Measurements from ENCODE around the gene DDR2.

DDR2 gene

GRCh38 chr1:162672622-162673260 is 40.5 kb downstream of the DDR2 start:
- no peak for DNase-seq (ENCODE audit: low read depth in 2 of 2)

GRCh38 chr1:162674034-162674608 is 41.9 kb downstream of the DDR2 start:
- DNase-seq (ENCODE audit: low read depth in 2 of 2) = no peak

GRCh38 chr1:162676087-162676486 is 43.8 kb downstream of the DDR2 start:
- DNase-seq (ENCODE audit: low read depth in 2 of 2) = no peak

GRCh38 chr1:162676750-162677149 is 44.5 kb downstream of the DDR2 start:
- no peak for DNase-seq (ENCODE audit: low read depth in 2 of 2)

DNA sequence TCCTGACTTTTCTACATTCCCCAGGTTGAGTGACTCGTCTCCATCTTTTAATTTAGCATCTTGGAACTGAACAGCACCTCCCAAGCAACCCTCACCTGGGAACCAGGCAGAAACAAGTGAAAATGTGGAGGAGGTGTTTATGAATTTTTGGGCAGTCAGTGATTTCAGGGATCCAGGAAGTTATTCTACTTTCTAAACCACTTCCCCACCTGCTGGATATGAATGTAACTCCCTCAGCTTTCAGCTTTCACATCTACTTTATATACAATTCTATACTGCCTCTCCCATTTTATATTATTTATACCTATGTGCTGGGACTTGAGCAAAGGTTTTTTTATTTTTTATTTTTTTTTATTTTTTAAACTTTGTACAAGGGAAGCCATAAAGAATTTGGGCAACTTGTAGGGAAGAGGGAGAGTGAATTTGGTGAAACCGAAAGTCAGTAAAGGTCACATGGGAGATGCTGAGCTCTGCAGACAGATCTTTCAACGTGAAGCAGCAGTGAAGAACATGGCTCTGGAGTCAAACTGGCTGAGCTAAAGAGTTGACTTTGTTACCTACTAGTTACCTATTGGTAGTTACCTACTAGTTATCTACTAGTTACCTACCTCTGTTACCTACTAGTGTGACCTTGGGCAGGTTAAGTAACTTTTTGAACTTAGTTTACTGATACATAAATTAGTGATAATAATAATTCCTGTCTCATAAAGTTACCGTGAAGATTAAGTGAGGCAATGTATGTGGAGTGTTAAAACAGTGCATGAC is 45.5 kb downstream of the DDR2 start:
- DNase-seq (ENCODE audit: low read depth in 2 of 2) = no peak

- DNase-seq (ENCODE audit: low read depth in 2 of 2) = no peak
These were observed 46.2 kb downstream of the DDR2 start for GRCh38 chr1:162678439-162678838.

DNA sequence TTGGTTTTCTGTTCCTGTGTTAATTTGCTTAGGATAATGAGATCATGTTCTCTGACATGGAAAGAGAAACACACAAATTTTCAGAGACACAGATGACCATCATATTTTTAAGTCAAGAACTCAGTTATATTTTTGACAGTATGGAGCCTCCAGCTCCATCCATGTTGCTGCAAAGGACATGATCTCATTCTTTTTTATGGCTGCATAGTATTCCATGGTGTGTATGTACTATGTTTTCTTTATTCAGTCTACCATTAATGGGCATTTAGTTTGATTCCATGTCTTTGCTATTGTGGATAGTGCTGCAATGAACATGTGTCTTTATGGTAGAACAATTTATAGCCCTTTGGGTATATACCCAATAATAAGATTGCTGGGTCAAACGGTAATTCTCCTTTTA is 47.0 kb downstream of the DDR2 start:
- no peak for DNase-seq (ENCODE audit: low read depth in 2 of 2)

DNA sequence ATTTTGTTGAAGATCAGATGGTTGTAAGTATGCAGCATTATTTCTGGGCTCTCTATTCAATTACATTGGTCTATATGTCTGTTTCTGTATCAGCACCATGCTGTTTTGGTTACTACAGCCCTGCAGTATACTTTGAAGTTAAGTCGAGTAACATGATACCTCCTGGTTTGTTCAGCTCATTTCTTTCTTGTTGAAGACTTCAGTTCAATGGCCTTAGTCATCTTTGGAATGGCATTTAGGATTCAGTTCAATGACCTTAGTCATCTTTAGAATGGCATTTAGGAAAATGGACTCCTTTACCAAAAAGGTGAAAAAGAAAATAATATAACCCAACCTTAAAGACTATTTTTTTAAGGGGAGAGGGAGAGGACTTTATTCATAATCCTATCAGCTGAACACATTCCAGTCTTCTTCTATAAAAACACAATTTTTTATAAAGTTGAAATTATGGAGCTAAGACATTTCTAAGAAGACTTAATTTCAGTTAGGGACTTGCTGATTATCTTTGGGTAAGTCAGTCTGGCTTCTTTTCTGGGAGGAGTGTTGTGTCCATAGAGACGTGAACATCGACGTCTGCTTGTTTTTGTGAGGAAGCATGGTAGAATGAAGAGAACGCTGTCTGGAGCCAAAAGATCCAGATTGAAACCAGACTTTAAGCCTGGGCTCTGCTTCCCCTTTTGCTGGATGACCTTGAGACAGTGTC is 48.3 kb downstream of the DDR2 start:
- DNase-seq (ENCODE audit: low read depth in 2 of 2) = no peak

GRCh38 chr1:162681122-162681436 is 48.8 kb downstream of the DDR2 start:
- no peak for DNase-seq (ENCODE audit: low read depth in 2 of 2)

GRCh38 chr1:162682013-162682419 is 49.8 kb downstream of the DDR2 start:
- DNase-seq (ENCODE audit: low read depth in 2 of 2) = no peak

DNA sequence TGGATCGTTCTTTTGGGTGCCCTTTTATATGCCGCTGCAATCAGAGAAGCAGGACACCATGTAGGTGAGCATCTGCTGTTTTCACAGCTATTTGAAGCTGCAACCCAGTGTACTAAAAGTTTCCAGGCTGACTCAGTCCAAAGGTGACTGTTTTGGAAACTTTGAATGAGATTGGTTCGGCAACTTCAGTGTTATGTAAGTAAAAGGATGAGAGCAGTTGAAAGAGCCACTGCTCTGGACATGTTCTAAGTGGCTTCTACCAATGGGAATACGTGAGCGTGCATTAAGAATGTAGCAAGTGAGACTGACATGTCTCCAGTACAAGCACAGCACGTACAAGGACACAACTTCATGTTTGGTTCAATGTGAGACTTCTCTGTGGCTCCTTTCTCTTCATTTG is 55.6 kb downstream of the DDR2 start:
- no peak for DNase-seq (ENCODE audit: low read depth in 2 of 2)

DNA sequence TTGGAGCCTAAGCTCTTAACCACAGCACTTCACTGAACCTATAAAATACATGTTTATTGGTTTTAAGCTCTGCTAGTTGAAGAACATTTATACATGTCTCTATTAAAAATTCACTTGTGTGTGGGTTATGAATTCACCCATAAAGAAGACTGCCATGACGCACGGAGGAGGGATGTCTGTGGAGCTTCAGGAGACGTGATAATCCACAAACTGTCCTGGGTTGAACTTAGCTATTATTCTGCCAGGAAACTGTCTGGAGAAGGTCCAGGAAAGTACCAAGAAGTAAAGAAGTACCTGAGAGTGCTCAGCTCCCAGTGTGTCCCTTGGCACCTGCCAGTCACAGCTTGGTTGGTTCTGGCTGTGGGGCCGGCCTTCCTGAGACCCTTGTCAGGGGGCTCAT is 56.3 kb downstream of the DDR2 start:
- DNase-seq (ENCODE audit: low read depth in 2 of 2) = no peak

DNA sequence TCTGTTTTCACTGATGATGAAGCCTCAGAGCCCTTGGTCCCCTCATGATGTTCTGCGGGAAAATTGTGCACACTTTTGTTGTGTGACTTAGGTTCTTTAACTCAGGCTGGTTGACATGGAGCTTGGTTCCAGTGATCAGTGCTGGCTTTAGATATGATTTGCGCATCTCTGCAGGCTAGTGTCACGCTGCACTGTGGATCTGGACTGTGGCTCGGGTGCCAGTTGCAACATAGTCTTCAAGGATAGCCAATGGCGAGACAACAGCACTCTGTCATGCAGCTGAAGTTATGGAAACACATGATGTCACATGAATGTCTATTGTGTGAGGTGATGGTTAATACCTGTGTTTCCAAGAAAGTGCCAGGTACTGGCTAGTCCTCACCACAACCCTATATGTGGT is 56.7 kb downstream of the DDR2 start:
- DNase-seq (ENCODE audit: low read depth in 2 of 2) = no peak

DNA sequence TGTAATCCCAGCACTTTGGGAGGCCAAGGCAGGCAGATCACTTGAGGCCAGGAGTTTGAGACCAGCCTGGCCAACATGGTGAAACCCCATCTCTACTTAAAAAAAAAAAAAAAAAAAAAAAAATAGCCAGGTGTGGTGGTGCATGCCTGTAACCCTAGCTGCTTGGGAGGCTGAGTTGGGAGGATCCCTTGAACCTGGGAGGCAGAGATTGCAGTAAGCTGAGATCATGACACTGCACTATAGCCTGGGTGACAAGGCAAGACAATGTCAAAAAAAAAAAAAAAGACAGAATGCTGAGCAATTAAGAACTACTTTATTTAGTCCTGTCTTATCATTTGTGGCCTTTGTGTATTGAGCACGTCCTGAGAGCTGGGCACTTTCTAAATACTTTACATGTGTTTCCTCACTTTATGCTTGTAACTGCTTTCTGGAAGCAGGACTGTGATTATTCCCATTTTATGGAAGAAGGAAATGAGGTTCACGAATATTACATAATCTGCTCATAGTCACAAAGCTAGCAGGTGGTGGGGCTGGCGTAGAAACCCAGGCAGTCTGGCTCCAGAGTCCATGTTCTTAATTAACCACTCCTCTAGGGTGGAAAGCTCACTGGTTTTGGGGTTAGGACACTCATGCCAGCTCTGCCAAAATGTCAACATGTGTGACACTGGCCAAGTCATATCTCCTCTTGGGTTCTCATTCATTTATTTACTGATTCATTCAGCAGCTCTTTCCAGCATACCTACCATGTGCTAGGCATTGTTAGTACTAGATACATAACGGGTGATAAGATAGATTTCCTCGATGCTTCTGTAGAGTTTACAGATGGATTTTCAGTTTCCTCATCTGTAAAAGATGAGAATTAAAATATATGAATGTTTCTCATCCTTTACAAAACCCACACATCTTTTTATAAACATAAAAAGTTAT is 57.7 kb downstream of the DDR2 start:
- DNase-seq (ENCODE audit: low read depth in 2 of 2) = no peak

DNA sequence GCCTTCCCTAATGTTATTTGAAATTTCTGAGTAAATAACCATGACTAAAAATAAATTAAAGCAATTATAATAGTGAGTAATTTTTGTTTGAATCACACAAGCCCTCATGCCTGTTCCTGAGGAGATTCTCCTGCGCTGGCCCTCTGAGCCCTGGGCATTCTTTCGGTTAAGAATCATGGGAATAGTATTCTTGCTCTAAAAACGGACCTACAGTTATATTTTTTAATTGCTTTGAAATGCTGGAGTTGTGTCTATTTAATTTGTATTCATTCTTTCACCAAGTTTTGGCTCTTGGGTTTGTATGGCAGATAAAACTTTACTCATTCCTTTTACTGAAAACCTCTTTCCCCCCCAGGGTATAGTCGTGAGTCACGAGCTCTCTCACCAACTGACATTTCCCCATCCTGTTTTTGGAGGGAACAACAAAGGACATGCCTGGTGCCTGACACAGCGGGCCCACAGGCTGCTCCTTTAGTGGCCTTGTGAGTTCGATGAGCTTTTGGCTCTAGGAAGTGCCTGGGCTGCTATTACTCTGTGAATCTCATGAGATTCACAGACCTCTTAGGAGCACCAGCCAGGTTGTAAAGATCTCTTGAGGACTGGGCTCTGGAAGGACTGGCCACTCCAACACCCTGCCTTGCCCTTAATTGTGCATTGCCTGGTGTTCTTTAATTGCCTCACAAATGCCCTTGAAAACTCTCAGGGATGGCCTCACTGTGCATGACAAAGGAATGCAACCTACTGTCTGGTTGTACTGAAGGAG is 58.6 kb downstream of the DDR2 start:
- no peak for DNase-seq (ENCODE audit: low read depth in 2 of 2)

GRCh38 chr1:162691999-162692575 is 59.8 kb downstream of the DDR2 start:
- no peak for DNase-seq (ENCODE audit: low read depth in 2 of 2)

GRCh38 chr1:162694911-162695310 is 62.6 kb downstream of the DDR2 start:
- DNase-seq (ENCODE audit: low read depth in 2 of 2) = no peak

- DNase-seq (ENCODE audit: low read depth in 2 of 2) = no peak
These were observed 63.4 kb downstream of the DDR2 start for GRCh38 chr1:162695687-162696086.

- DNase-seq (ENCODE audit: low read depth in 2 of 2) = no peak
These were observed 64.1 kb downstream of the DDR2 start for GRCh38 chr1:162696286-162696862.

Measured in stimulated activated CD8-positive, alpha-beta memory T cell treated with anti-CD3 and anti-CD28 coated beads, Interleukin-7, amount 100 ng/mL, for 4 hours (primary cell).